ENCODE results near the gene ST6GAL1.
"Not testable (repeated sequence)": the region's sequence is repeated elsewhere in the genome, so short reads cannot be mapped to it uniquely, and the experiment has no call there.

The ST6GAL1 gene

DNA sequence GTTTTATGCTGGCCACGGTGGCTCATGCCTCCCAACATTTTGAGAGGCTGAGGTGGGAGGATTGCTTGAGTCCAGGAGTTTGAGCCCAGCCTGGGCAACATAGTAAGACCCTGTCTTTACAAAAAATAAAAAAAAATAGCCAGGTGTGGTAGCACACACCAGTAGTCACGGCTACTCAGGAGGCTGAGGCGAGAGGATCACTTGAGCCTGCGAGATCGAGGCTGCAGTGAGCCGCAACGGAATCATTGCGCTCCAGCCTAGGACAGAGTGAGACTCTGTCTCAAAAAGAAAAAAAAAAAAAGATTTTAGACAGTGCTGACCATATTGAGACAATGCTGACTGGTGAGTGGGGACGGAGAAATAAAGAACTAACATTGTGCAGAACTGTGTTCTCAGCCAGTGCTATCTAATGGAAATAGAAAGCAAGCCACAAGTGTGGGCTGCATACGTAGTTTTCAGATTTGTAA is 67.2 kb downstream of the ST6GAL1 start:
- no peak for DNase-seq

GRCh38 chr3:186998937-186999368 is 68.6 kb downstream of the ST6GAL1 start:
- no peak for DNase-seq

- no peak for DNase-seq
Observed at GRCh38 chr3:187000711-187001151, 70.4 kb downstream of the ST6GAL1 start.

DNA sequence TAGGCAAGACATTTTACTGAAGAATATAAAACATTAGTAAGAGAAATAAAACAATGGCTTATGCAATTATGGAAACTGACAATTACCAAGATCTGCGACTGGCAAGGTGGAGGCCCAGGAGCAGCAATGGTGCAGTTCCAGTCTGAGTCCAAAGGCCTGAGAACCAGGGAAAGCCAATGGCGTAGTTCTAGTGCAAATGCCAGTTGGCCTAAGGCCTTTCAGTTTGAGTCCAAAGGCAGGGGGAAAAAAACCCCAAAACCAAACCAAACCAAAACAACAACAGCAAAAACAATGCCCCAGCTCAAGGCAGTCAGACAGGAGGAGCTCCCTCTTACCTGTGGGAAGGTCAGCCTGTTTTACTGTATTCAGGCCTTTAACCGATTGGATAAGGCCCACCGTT is 72.6 kb downstream of the ST6GAL1 start:
- no peak for DNase-seq

GRCh38 chr3:187005827-187006481 is 75.6 kb downstream of the ST6GAL1 start:
- no peak for DNase-seq

DNA sequence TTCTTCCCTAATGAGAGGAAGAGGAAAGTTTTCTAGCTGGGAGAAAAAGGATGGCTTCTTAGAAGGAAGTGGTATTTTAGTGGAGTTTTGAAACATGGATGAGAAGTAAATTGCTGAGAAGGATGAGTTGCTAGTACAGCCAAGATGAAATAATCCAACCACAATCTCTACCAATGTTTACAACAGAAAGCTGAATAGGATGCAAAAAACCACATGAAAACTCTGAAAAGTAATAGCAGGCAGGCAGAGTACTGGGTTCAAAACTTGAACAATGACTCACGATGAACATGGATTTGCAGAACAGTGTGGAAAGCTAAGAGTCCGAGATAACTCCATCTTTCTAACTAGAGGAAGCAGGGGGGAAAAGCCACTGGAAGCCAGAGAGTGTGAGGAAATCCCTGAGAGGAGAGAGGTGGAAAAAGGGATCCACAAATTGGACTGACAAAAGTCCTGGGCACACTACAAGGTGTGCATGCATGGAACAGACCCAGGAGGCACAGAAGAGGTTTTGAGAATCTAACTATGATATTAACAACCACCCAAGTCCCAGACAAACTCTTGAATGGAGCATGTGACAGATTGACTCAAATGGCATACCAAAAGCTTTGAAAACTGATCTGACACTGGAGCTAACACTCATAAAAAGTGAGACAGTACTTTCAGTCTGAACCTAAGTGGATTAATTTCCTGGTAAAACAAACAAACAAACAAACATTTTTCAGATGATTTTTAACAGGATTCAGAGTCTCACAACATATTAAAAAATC is 76.7 kb downstream of the ST6GAL1 start:
- no peak for DNase-seq

DNA sequence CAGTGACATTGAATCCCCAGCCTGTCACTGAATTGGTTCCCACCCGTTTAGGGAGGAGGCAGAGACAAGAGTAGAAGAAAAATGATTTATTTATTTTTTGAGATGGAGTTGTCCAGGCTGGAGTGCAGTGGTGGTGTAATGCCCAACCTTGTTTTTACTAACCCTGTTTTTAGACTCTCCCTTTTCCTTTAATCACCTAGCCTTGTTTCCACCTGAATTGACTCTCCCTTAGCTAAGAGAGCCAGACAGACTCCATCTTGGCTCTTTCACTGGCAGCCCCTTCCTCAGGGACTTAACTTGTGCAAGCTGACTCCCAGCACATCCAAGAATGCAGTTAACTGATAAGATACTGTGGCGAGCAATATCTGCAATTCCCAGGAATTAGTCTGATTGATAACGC is 80.1 kb downstream of the ST6GAL1 start:
- not testable (repeated sequence) for DNase-seq

GRCh38 chr3:187011915-187012314 is 81.6 kb downstream of the ST6GAL1 start:
- no peak for DNase-seq

GRCh38 chr3:187012609-187013051 is 82.3 kb downstream of the ST6GAL1 start:
- DNase-seq, result no peak

GRCh38 chr3:187013159-187013716 is 82.9 kb downstream of the ST6GAL1 start:
- DNase-seq, result no peak

GRCh38 chr3:187014417-187014864 is 84.1 kb downstream of the ST6GAL1 start:
- DNase-seq, result no peak

GRCh38 chr3:187015903-187016638 is 85.7 kb downstream of the ST6GAL1 start:
- no peak for DNase-seq

DNA sequence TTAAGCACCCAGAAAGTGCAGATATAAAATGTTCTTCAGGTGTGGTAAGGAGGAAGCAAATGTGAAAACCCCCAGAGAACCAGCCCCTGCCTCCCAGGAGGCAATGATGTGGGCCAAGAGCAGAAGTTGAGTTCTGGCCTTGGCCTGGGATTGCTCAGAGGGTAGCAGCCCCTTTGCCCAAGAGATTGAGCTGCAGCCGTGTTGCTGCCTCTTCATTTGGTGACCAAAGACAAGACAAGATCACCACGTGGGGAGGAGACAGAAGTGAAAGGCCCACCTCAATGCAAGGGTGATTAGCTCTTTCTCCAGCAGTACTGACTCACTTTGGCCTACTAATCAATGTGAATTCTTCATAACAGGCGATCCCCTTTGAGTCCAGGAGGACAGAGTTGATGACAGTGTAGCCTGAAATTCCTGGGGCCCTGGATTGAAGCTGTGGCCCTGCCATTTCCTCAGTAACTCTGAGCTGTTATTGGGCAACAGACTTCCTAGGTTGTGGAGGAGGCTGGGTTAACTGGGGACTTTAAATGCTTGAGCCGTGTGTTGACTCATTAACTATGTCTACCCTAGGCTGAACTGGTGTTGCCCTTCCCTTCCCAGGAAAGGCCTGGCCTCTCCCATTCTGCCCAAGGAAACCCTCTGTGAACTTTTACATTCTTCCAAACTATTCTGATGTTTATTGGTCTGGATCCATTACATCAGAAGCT is 86.5 kb downstream of the ST6GAL1 start:
- no peak for DNase-seq

- no peak for DNase-seq
Observed at GRCh38 chr3:187017511-187018230, 87.3 kb downstream of the ST6GAL1 start.

GRCh38 chr3:187019542-187020072 is 89.3 kb downstream of the ST6GAL1 start:
- DNase-seq, result no peak

GRCh38 chr3:187020376-187020775 is 90.0 kb downstream of the ST6GAL1 start:
- DNase-seq, result no peak

DNA sequence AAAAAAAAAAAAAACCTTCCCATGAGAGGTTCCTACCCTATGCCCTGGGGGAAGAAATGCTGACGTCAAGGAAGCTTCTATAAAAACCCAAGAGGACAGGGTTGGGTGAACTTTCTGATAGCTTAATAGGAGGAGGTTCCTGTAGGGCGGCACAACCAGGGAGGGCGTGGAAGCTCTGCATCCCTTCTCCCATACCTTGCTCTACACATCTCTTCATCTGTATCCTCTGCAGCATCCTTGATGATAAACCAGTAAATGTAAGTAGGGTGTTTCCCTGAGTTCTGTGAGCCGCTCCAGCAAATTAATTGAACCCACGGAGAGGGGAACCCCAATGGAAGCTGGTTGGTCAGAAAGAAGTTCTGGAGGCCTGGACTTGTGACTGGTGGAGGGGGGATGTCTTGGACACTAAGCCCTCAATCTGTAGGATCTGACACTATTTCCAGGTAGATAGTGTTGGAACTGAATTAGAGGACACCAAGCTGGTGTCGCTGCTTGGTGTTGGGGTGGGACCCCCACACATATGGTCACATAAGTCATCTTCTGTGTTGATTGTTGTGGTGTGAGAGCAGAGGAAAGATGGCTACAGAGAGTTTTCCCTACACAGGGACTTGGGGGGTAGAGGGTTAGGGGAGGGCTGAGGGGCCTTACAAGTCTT is 91.5 kb downstream of the ST6GAL1 start:
- DNase-seq, result no peak

DNA sequence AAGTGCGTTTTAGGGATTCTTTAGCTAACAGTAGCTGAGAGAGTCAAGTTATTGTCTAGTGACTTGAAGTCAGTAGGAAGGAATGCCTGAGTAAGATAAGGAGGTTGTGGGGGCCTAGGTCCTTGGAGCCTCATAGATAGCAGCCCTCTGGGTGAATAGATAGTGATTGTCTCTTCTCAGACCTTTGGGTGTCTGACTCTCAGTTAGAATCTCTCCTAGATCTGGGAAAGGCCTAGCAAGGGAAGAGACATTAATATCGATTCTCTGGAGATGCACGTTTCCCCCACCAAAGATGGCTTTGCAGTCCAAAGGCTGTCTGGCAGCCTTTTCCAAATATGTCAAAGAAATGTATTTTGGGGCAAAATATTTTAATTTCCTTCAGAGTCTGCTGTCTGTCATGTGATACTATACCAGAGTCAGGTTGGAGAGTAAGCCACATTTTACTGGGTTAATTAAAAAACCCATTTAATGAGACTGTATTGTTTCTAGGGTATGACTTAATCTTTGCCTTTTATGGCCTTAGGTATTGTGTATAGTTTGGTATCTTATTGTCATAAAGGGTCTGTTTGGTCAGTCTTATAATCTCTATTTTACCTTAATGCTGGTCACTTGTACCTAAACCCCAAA is 92.2 kb downstream of the ST6GAL1 start:
- DNase-seq, result no peak

- not testable (repeated sequence) for DNase-seq
Observed at GRCh38 chr3:187023340-187023739, 93.0 kb downstream of the ST6GAL1 start.

DNA sequence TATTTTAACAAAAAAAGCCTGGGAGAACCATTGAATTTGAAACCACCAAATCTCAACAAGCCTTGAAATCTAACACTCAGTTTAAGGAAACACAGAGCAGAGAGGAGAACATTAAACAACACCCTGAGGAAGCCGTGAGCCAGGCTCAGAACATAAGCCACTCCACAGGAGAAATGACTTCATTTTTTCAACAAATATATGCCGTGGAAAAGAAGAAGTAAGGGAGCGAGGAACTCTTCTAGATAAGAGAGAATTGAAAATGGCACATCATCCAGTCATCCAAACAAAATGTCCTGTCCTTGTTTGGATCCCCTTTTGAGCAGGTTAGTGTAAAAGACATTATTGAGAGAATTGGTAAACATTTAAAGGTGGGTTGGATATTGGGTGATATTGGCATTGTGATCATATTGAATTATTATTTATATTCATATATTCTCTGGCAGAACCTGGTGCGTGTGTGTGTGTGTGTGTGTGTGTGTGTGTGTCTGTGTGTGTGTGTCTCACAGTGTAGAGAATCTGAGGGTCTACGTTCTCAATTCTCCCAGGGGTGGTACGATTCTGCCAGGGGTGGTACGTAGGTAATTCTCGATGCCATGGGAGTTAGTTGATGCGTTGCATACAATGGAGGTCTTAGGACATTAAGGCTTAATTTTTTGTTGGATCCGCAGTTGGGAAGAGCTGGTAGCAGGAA is 94.4 kb downstream of the ST6GAL1 start:
- DNase-seq, result no peak
